Measurements from ENCODE around the gene CCDC88B. TPM values are rescaled to one million over a fixed set of nuclear protein-coding genes. Genes with fewer than 3 reads are reported as not detected.

The CCDC88B gene
- total and polyA plus RNA-seq, 4 donors: 13.6 to 56.8 (median 43.4) TPM

DNA sequence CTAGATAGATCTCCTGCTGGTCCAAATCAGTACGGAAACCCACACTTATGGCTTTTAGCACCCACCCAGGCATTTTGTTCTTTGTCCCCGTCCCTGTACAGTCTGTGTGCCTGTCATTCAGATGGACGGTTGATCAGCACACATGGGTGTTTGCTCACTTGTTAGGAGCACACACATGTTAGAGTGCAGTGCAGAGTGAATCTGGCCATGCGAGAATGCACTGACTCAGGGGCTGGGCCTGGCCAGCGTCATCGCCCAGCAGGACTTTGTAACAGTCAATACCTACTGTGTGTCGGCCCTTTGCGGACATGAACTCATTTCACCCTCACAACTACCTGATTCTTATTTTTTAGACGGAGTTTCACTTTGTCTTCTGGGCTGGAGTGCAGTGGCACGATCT, 22.3 kb downstream of the CCDC88B start:
- TF ChIP-seq, protein P1, sequence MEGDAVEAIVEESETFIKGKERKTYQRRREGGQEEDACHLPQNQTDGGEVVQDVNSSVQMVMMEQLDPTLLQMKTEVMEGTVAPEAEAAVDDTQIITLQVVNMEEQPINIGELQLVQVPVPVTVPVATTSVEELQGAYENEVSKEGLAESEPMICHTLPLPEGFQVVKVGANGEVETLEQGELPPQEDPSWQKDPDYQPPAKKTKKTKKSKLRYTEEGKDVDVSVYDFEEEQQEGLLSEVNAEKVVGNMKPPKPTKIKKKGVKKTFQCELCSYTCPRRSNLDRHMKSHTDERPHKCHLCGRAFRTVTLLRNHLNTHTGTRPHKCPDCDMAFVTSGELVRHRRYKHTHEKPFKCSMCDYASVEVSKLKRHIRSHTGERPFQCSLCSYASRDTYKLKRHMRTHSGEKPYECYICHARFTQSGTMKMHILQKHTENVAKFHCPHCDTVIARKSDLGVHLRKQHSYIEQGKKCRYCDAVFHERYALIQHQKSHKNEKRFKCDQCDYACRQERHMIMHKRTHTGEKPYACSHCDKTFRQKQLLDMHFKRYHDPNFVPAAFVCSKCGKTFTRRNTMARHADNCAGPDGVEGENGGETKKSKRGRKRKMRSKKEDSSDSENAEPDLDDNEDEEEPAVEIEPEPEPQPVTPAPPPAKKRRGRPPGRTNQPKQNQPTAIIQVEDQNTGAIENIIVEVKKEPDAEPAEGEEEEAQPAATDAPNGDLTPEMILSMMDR (IDR thresholded peaks at IDR 0.05; ENCODE audit: control extremely low read depth, extremely low read depth): no peak
- peaks cover 10 to 49% (median 12%) of the 10 kb centered on the region in 4 donors for H3K36me3 ChIP-seq (ENCODE audit: control insufficient read depth in 4 of 4, insufficient read depth in 4 of 4, low read length in 4 of 4)
- 95 to 97% methylated on average over 10 of the region's 10 CpGs for WGBS, 2 donors

DNA sequence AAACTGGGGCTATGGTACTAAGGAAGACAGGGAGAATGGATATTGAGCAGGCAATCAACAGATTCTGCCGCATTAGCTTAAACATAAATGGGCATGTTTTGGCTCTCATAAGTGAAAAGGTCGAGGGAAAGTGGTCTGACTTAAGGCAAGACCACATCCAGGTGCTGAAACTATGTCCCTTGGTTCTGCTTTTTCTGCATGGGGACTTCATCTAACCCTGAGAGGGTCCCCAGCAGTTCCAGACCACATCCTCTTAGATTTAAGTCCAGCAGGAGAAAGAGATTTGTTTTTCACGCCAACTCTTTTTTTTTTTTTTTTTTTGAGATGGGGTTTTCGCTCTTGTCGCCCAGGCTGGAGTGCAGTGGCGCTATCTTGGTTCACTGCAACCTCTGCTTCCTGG, 24.4 kb downstream of the CCDC88B start:
- TF ChIP-seq, protein P1 (IDR thresholded peaks at IDR 0.05; ENCODE audit: control extremely low read depth, extremely low read depth): no peak
- Histone ChIP-seq H3K27me3 (ENCODE audit: control insufficient read depth in 3 of 3, insufficient read depth in 3 of 3, low read length in 2 of 3) (peaks cover 0 to 2% (median 0%) of the 10 kb centered on the region in 3 donors), H3K4me1 (ENCODE audit: control insufficient read depth in 5 of 5, insufficient read depth in 5 of 5, low read length in 5 of 5) (peaks cover 0 to 12% (median 9%) of the 10 kb centered on the region in 5 donors), H3K36me3 (ENCODE audit: control insufficient read depth in 4 of 4, insufficient read depth in 4 of 4, low read length in 4 of 4) (peaks cover 10 to 66% (median 13%) of the 10 kb centered on the region in 4 donors), H3K9ac (ENCODE audit: insufficient read depth in 1 of 2, low read length in 2 of 2) (no peak overlapping the region), H3K27ac (ENCODE audit: low read depth in 1 of 2, low read length in 1 of 2) (no peak overlapping the region), H3K4me3 (no peak overlapping the region), H3K9me3 (ENCODE audit: control insufficient read depth in 4 of 4, insufficient read depth in 3 of 4, low read length in 3 of 4) (peaks cover 0 to 1% (median 0%) of the 10 kb centered on the region in 4 donors)
- 83 to 85% methylated on average over 6 of the region's 6 CpGs for WGBS, 2 donors
- ATAC-seq (ENCODE audit: insufficient read depth, low FRiP score) (no peak), DNase-seq (no peak)

More for the DNA sequence above, 22.3 kb downstream of the CCDC88B start:
- Histone ChIP-seq H3K9ac (ENCODE audit: insufficient read depth in 1 of 2, low read length in 2 of 2) (no peak overlapping the region), H3K4me3 (no peak overlapping the region), H3K4me1 (ENCODE audit: control insufficient read depth in 5 of 5, insufficient read depth in 5 of 5, low read length in 5 of 5) (peaks cover 0 to 23% (median 19%) of the 10 kb centered on the region in 5 donors), H3K27ac (ENCODE audit: low read depth in 1 of 2, low read length in 1 of 2) (no peak overlapping the region), H3K9me3 (ENCODE audit: control insufficient read depth in 4 of 4, insufficient read depth in 3 of 4, low read length in 3 of 4) (no peaks in the 10 kb centered on the region), H3K27me3 (ENCODE audit: control insufficient read depth in 3 of 3, insufficient read depth in 3 of 3, low read length in 2 of 3) (no peaks in the 10 kb centered on the region)
- ATAC-seq (ENCODE audit: insufficient read depth, low FRiP score) (no peak), DNase-seq (no peak)

GRCh38 chr11:64364911-64365310, 24.9 kb downstream of the CCDC88B start:
- Histone ChIP-seq H3K9me3 (ENCODE audit: control insufficient read depth in 4 of 4, insufficient read depth in 3 of 4, low read length in 3 of 4) (peaks cover 0 to 2% (median 0%) of the 10 kb centered on the region in 4 donors), H3K4me1 (ENCODE audit: control insufficient read depth in 5 of 5, insufficient read depth in 5 of 5, low read length in 5 of 5) (peaks cover 0 to 7% (median 4%) of the 10 kb centered on the region in 5 donors), H3K27ac (ENCODE audit: low read depth in 1 of 2, low read length in 1 of 2) (no peak overlapping the region), H3K9ac (ENCODE audit: insufficient read depth in 1 of 2, low read length in 2 of 2) (no peak overlapping the region), H3K4me3 (no peak overlapping the region), H3K27me3 (ENCODE audit: control insufficient read depth in 3 of 3, insufficient read depth in 3 of 3, low read length in 2 of 3) (peaks cover 0 to 2% (median 0%) of the 10 kb centered on the region in 3 donors), H3K36me3 (ENCODE audit: control insufficient read depth in 4 of 4, insufficient read depth in 4 of 4, low read length in 4 of 4) (peaks cover 10 to 70% (median 13%) of the 10 kb centered on the region in 4 donors)
- TF ChIP-seq, protein P1 (IDR thresholded peaks at IDR 0.05; ENCODE audit: control extremely low read depth, extremely low read depth): no peak
- ATAC-seq (ENCODE audit: insufficient read depth, low FRiP score) (no peak), DNase-seq (no peak)
- WGBS, 2 donors: 86 to 95% methylated on average over 4 of the region's 4 CpGs

DNA sequence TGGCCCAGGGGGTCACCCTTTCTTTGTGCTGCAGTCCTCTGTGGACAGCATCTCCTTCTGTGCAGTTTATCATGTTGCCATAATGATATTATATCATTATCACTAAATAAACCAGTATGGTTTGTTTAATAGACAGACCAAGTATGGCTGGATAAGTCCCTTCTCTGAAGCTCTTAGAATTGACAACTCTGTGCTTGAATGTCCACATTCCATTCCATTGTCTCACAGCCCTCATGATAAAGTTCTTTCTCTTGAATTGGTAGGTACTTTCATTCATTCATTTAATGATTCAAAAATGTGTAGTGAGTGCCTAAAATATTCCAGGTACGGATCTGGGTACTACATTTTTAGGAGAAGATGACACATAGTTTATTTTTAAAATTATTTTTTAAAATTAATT, 26.7 kb downstream of the CCDC88B start:
- Histone ChIP-seq H3K4me3 (no peak overlapping the region), H3K9ac (ENCODE audit: insufficient read depth in 1 of 2, low read length in 2 of 2) (no peak overlapping the region), H3K27ac (ENCODE audit: low read depth in 1 of 2, low read length in 1 of 2) (no peak overlapping the region), H3K27me3 (ENCODE audit: control insufficient read depth in 3 of 3, insufficient read depth in 3 of 3, low read length in 2 of 3) (peaks cover 0 to 2% (median 0%) of the 10 kb centered on the region in 3 donors), H3K9me3 (ENCODE audit: control insufficient read depth in 4 of 4, insufficient read depth in 3 of 4, low read length in 3 of 4) (peaks cover 0 to 2% (median 0%) of the 10 kb centered on the region in 4 donors), H3K36me3 (ENCODE audit: control insufficient read depth in 4 of 4, insufficient read depth in 4 of 4, low read length in 4 of 4) (peaks cover 10 to 69% (median 13%) of the 10 kb centered on the region in 4 donors), H3K4me1 (ENCODE audit: control insufficient read depth in 5 of 5, insufficient read depth in 5 of 5, low read length in 5 of 5) (no peaks in the 10 kb centered on the region)
- ATAC-seq (ENCODE audit: insufficient read depth, low FRiP score): no peak
- WGBS, 2 donors: 88 to 89% methylated on average over 1 of the region's 1 CpG
- DNase-seq: no peak
- TF ChIP-seq, protein P1 (IDR thresholded peaks at IDR 0.05; ENCODE audit: control extremely low read depth, extremely low read depth): no peak

All from lung (tissue), 12 donors.